Stimulated activated CD4-positive, alpha-beta T cell treated with anti-CD3 and anti-CD28 coated beads, Interleukin-4, amount 100 ng/mL, for 48 hours (primary cell): ENCODE results near the gene GNLY.

Experiments used
- DNase-seq, 2 donors: peaks; one replicate each; pipeline ENCODE4 v3.0.0-alpha.2; 2020; ENCODE audit warnings: low read depth in 2 of 2

Gene GNLY

GRCh38 chr2:85727798-85728197 lies 33.6 kb downstream of the GNLY start:
- no peak for DNase-seq

- DNase-seq: no peak
Measured at GRCh38 chr2:85728342-85728741, 34.2 kb downstream of the GNLY start.

- peak; percentile 68 to 82 for DNase-seq
Measured at GRCh38 chr2:85728883-85729824, 35.0 kb downstream of the GNLY start.

- no peak for DNase-seq
Measured at GRCh38 chr2:85729825-85730510, 35.8 kb downstream of the GNLY start.

GRCh38 chr2:85730686-85731230 lies 36.6 kb downstream of the GNLY start:
- no peak for DNase-seq

GRCh38 chr2:85731606-85732005 lies 37.4 kb downstream of the GNLY start:
- no peak for DNase-seq

- DNase-seq: no peak
Measured at GRCh38 chr2:85732467-85733120, 38.4 kb downstream of the GNLY start.

GRCh38 chr2:85733121-85733960 lies 39.2 kb downstream of the GNLY start:
- no peak for DNase-seq

- DNase-seq: no peak
Measured at GRCh38 chr2:85734015-85734414, 39.9 kb downstream of the GNLY start.

- DNase-seq: no peak
Measured at GRCh38 chr2:85734942-85735608, 40.9 kb downstream of the GNLY start.

GRCh38 chr2:85735691-85736090 lies 41.5 kb downstream of the GNLY start:
- DNase-seq: no peak

- no peak for DNase-seq
Measured at GRCh38 chr2:85736456-85737355, 42.5 kb downstream of the GNLY start.

GRCh38 chr2:85737481-85737880 lies 43.3 kb downstream of the GNLY start:
- DNase-seq: no peak

GRCh38 chr2:85737961-85738360 lies 43.8 kb downstream of the GNLY start:
- DNase-seq: no peak

GRCh38 chr2:85740193-85740592 lies 46.0 kb downstream of the GNLY start:
- DNase-seq: no peak

- DNase-seq: no peak
Measured at GRCh38 chr2:85741211-85741832, 47.2 kb downstream of the GNLY start.

GRCh38 chr2:85741833-85742455 lies 47.8 kb downstream of the GNLY start:
- DNase-seq: no peak

GRCh38 chr2:85743304-85743978 lies 49.3 kb downstream of the GNLY start:
- DNase-seq: no peak
